GM21717 (cell line): Measurements from ENCODE around the gene ASTN2.
"Not testable (repeated sequence)": the region's sequence is repeated elsewhere in the genome, so short reads cannot be mapped to it uniquely, and the experiment has no call there.

Experiments
- ATAC-seq: cut with Tn5 transposase; IDR thresholded peaks from one replicate; pipeline ENCODE4 v1.9.1; 2021; ENCODE audit warnings: mild to moderate bottlenecking, moderate library complexity; ENCODE audit not compliant: unreplicated experiment

Gene ASTN2

DNA sequence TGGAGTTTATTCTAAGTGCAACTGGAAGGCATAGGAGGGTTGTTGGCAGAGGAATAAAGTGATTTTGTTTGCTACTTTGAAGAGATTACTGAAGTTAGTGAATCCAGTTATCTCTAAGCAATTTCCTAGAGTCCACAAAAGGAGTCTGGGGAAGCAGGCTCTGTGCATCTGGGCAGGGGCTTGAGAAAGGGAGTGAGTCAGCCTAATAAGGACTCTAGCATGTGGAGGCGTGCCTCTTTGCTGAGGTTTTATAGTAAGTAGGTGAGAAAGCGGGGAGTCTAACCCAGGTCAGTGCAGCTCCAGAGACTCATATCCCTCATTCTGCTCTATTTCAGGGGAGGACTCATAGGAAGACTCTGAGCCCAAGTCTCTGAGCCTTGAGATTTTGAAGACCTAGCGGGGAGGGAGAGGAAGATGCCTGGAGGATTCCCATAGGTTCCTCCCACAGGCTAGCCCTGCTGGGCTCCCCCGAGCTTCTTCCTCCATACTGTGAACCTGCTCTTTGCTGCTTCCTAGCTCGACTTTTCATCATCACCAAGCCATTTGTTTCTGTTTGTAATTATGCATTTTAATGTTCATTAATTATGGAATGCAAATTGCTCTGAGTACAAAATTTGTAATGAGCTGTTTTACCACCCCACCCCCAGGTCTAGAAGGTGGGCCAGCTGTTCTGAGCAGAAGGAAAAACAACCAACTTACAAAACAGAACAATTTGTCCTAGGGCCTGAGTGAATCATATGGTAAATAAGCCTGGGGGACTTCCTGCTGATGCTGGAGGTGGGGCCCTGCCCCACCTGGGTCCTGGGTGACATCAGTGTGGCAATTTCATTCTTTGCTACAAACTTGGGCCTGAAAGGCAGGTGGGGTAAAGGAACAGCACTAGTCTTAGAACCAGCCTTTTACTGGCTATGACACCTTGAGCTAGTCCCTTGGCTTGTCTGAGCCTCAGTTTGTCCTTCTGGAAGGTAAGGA is 577.6 kb downstream of the ASTN2 start:
- ATAC-seq: no peak

DNA sequence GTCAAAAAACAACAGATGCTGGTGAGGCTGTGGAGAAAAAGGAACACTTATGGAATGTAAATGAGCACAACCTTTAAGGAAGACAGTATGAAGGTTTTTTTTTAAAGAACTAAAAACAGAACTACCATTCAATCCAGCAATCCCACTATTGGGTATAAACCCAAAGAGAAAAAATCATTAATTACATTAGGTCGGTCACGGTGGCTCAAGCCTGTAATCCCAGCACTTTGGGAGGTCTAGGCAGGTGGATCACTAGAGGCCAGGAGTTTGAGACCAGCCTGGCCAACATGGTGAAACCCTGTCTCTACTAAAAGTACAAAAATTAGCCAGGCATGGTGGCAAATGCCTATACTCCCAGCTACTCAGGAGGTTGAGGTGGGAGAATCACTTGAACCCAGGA is 584.5 kb downstream of the ASTN2 start:
- ATAC-seq: not testable (repeated sequence)

DNA sequence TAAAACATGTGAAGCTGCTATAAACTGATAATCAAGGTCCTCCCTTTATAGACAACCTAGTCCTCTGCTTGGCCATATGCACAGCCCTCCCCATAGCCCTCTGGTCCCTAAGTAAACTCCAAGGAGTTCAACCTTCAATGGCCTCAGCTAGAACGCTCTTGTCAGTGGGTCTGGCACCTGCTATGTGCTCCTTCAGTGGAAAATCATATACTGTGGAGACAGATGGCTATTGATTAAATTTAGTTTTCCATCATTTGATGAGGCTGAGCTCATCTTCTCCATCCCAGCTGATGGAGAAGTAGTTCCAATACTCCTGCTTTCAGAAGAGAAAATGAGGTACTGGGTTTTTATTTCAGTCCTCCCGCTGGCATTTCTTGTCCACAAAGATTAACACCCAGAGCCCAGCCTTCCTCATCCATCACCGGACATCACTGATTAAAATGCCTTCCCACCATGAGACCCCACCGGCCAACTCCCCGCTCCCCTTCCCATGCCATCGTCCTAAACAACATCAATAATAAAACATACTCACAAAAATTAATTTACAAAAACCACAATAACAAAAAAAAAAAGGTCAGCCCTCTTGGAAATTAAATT is 593.1 kb downstream of the ASTN2 start:
- ATAC-seq: no peak

DNA sequence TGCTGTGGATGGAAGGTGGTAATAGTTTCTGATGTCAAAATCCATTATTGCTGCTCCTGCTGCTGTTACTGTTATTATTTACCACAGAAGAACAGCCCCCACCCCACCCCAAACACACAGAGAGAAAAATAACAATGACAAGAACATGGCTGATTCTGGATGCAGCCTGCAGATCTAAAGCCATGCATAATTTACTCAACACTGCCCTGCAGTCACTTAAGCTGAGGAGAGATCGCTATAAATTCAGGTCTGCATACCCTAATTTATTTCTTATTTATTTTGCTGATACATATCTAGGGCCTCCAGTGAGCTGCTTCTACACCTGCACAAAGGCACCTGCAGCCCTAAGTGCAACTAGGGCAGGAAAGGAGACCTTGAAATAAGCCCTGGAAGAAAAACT is 595.7 kb downstream of the ASTN2 start:
- ATAC-seq: no peak

DNA sequence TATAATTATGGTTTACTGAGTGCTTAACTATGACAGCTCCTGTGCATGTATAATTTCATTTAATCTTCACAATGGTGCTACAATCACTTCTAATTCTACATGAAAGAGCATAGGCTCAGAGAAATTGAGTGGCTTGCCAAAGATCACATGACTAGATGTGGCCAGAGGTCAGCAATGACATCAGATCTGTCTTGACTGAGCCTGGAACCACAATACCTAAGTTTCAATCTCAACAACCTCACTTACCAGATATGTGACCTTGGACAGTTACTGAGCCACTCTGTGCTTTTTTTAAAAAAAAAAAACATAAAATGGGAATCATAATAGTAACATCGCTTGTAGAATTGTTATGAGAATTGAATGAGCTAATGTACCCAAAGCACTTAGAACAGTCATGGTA is 597.1 kb downstream of the ASTN2 start:
- no peak for ATAC-seq

DNA sequence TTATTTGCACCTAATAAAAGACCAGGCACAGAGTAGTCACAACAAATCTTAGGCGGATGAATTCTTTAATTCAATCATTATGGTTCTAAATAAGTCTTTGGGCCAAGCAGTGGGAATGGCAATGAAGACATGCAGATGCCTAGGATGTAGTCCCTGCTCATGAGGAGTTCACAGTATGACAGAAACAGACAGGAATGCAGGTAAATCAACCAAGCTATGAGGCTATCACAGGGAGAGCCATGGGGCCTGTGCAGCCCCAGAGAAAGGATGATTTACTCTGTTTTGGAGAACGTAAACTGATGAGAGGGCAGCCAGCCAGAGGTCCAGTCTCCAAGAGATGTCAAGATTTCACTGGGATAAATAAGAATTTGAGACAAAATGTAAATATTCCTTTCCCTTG is 598.4 kb downstream of the ASTN2 start:
- ATAC-seq: no peak

DNA sequence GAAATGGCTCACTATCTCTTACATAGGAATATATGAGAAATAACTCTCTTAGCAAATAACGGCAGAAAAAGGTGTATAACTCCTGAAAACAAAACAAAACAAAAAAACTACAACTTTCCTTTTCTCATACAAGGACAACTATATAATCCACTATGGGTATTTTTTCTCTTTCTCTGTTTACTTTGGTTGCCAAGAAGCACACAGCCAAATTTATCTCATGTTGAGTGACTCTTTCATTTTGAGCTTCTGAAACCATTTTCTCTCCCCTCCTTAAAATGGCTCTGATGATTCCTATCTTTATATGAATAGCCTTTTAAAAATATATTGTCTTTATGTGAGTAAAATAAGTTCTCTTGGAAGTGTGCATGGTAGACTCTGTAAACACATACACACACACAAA is 599.0 kb downstream of the ASTN2 start:
- ATAC-seq: peak; percentile 51

DNA sequence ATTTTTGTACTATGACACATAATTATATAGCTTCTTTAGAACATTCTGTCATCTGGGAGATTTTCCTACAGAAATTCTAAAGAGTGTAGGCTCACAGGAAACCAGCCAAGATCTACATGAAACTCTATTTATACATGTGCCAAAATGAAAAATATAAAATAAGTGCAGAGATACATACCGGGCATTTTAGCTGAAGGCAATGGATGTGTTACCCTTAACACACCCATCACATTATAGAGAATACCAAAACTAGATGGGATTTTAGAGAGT is 601.9 kb downstream of the ASTN2 start:
- no peak for ATAC-seq

DNA sequence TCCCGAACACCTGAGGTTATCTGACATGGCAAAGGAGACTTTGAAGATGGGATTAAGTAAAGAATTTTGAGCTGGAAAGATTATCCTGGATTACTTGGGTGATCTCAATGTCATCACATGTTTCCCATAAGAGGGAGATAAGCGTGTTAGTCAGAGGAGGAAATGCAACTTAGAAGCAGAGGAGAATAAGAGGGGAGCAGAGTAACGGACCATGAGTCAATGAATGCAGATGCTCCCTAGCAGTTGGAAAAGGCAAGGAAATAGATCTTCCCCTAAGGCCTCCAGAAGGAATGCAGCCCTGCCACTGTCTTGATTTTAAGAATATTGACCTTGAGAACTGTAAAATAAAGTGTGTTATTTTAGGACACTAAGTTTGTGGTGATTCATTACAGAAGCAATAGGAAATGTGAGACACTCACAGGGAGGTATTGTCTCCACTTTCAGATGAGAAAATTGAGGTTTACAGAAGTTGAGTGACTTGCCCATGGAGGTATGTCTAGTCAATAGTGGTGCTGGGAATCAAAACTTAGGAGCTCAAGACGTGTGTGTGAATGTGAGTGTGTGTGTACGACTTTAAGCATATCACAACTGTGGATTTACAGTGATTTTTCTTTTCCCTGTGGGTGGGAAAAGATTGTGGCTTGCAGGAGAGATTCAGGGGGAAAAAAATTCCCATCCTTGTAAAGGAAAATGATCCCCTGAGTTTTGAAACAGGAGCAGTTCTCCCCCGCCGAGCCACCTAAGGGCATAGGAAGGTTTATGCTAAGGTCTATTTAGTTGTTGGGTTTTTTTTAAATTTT is 602.4 kb downstream of the ASTN2 start:
- ATAC-seq: no peak

DNA sequence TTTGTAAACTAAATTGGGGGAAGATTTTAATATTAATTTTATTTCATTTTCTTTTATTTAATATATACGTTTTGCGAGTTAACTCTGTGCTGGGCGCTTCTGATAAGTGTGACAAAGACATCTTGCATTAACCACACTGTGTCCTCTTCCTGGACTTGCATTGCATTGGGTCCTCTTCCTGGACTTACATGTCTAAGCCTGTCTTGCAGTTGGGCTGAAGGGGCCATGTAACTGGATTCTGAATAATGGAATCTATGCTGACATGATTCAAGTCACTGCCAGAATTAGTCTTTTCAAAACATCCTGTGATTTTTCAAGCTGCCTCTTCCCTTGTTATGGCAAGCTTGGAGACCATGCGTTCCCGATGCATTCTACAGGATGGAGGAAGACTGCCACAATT is 605.2 kb downstream of the ASTN2 start:
- ATAC-seq: no peak

DNA sequence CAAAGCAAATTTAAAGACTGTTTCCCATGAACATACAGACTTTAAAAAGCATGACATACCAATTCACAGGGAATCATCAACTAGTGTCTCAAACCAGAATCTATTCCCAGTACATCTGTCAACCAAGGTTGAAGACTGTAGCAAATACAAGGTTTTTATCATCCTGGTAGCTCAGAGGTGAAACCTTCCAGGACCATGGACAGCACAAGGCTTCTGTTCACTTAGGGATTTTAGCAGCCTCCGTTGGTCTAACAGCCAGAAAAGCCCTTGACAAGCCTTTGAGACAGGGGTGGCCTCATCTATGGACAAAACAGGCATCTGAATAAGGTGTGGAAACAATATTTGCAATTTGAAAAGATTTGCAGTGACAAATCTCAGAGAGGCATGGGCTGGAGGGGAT is 608.8 kb downstream of the ASTN2 start:
- no peak for ATAC-seq

DNA sequence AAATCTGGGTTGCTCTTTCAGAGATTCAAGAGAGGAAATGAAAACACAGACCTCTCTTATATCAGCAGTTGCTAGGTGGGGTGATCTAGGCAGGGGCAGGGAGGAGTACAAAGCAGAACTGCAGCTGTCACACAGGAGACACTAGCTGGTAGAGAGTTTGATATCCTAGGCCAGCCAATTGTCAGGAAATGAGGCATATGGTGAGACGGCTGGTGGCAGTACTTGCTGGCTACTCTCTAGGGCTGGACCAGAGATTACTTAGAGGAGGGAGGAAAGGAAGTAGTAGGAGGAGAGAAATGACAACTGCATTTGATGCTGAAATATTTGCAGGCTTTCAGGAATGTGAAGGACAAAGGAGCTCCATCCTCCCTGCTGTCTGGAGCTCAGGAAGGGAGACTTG is 614.0 kb downstream of the ASTN2 start:
- ATAC-seq: peak; percentile 55

DNA sequence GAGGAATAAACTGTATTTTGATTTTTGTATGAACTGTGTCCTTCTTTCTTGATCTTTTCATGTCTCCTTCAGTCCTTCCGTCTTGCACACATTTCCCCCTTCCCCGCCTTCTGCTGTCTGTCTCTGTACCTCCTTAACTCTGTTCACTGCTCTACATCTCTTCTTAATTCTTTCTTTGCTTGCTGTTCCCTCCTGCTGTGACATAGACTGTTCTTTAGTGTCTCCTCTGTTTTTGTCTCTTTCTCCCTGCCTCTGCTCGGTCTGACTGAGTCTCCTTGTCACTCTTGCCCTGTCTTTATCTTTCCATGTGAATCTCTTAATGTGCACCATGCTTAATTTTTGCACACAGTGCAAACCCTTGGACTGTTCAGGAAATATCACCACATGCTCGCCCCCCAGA is 614.8 kb downstream of the ASTN2 start:
- ATAC-seq: no peak

DNA sequence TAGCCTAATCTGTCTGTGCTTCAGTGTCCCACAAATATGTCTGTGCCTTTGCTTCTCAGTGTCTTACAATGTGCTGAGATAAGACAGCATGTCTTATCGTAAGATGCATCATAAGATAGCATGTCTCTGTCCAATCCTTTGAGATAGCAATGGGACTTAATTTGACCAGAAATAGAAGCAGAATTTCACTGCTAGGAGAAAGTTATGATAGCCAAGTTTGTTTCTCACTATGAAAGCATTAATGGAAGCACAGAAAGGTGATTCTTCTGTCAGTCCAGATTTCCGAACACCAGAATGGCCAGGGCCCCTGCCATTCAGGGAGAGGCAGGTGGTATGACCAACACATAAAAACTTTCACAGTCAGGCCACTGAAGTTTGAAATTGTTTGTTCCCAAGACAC is 616.3 kb downstream of the ASTN2 start:
- ATAC-seq: no peak

DNA sequence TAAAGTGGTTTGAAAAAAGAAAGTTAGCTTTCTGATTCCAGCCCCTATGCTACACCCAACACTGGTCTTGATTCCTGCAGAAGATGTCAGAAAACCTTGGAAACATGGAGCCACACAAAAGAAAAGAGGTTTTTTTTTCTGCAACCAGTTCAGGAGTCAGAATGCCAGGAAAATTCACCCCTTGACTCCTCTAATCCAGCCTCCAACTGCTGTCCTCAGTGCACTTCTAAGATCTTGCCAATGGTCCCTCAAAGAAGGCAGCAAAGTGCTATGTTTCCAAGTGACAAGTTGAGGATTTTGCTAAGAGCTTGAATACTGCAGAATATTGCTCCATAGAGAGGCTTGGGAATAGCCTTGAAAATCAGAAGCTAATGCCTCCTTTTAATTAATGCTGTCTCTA is 617.6 kb downstream of the ASTN2 start:
- no peak for ATAC-seq

DNA sequence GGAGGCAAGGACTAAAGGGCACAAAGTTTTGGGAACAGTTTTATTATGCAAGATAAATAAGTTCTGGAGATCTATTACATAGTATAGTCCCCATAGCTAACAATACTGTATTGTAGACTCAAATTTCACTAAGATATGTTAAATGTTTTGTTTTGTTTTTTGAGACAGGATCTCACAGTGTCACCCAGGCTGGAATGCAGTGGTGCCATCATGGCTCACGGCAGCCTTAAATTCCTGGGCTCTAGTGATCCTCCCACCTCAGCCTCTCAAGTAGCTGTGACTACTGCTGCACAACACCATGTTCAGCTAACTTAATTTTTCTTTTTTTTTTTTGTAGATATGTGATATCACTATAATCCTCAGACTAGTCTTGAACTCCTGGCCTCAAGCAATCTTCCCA is 618.2 kb downstream of the ASTN2 start:
- no peak for ATAC-seq

DNA sequence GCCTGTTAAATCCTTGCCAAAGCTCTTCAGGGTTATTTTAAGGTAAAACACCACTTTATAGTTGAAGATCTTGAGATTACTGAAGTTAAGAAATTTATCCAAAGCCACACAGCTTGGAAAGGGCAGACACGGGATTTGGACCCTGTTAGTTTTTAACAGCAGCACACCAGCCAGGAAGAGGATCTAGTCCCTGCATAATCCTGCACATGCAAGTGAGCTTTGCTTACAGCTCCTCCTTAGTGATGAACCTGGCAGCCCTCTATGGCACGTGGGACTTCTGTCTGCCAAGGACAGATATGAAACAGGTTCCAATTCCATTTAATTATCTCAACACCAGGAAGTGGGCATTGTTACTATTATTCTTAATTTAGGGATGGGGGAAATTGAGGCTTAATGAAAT is 619.0 kb downstream of the ASTN2 start:
- ATAC-seq: no peak

DNA sequence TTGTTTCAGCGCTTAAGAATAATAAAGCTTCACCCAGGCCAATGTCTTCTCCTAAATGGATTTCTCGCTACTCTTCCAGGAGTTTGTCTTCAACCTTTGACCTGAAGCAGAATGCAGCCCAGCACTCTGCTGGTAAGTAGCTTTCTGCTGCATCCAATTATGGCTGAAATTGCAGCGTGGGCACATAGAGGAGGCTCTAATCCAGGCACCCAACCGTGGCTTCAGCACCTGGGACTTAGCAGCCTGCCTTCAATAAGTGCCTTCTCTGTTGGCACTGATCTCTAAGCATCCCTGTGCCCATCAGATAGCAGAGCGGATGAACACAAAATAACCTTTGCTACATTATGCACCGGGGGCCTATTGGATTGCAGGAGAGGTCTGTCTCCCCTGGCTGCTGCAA is 622.6 kb downstream of the ASTN2 start:
- ATAC-seq: no peak

DNA sequence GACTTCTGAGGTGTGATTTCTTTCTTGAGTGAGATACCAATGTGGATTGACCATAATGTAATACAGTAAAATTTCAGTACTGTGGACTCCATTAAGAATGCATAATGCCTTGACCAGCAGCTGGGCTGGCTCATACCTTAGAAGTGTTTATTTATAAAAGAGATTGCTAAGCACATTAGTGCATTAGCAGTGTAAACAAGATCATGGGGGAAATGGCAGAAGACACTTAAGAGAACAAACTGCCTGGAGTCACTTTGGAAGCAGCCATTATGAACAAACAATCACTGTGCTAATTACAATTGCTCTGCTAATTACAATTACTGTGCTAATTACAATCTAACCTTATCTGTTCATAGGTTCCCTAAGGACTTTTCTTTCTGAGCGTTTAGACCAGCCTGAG is 623.5 kb downstream of the ASTN2 start:
- ATAC-seq: no peak

DNA sequence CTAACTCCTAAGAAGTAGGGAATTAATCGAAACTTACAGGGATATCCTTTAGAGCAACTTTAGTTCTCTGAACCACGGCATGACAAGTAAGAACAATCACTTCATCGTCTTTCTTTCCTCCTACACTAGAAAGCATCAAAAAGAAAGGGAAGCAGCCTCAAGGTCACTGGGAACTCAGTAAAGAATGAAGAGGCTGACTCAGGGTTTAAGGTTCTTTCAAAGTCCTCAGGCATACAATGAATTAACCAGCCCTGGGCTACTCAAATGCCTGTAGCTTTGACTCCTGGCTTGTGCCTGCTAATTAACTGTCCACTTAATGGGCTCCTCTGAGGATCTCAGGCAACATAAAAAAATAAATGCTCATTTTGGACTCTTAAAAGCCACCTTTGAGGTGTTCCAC is 625.8 kb downstream of the ASTN2 start:
- ATAC-seq: no peak

DNA sequence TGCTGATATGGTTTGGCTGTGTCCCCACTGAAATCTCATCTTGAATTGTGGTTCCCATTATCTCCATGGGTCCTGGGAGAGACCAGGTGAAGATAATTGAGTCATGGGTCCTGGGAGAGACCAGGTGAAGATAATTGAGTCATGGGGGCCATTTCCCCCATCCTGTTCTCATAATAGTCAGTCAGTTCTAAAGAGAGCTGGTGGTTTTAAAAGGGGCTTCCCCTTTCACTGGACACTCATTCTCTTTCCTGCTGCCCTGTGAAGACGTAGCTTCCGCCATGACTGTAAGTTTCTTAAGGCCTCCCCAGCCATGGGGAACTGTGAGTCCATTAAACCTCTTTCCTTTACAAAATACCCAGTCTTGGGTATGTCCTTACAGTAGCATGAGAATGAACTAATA is 628.1 kb downstream of the ASTN2 start:
- ATAC-seq: no peak

DNA sequence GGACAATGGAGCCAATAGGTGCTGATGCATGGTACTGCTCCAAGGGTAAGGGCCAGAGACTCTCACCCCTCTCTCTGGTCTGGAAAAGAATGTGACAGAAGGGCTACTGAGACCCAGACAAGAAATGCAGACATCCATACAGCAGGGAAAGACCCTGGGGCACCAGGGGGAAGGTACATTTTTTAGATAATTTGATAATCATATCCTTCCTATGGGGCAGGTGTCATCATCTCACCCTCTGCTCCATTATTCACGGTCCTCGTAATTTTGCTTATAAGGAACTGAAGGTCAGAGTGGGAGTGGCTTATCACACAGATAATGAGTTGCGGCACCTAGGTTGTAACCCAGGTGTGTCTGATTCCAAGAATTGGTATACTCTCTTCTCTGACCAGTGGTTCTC is 637.7 kb downstream of the ASTN2 start:
- no peak for ATAC-seq
